WTC11 (cell line): ENCODE measurements around the gene FAM217B. TPM values are rescaled to one million over a fixed set of nuclear protein-coding genes. Genes with fewer than 3 reads are reported as not detected.

Experiments
- ATAC-seq: fragments of 200-7000 bp; cut with Tn5 transposase; 2 replicates; pipeline ENCODE4 v1.10.0; 2021; ENCODE audit warnings: mild to moderate bottlenecking, moderate library complexity
- CTCF ChIA-PET: fragments of 300-600 bp; sonication (Branson Sonifier 250); formaldehyde crosslinking; loops from one replicate; lab custom pipeline; 2021; ENCODE audit warnings: antibody characterized with exemption; lab: Charles Lee
- POLR2A ChIA-PET: fragments of 350-600 bp; sonication (Branson Sonifier 250); formaldehyde crosslinking; loops from one replicate; lab custom pipeline; 2021; ENCODE audit warnings: antibody characterized with exemption; lab: Charles Lee
- DNase-seq: peaks from one replicate; pipeline ENCODE4 v3.0.0; 2021; ENCODE audit warnings: low spot score
- H3K27ac Mint-ChIP-seq: 2 replicates; pipeline ENCODE4 v1.8.0; 2021; ENCODE audit warnings: mixed read lengths
- H3K27me3 Mint-ChIP-seq: 2 replicates; pipeline ENCODE4 v1.8.0; 2021; ENCODE audit warnings: low read depth, mild to moderate bottlenecking, moderate library complexity, mixed read lengths
- H3K36me3 Mint-ChIP-seq: 2 replicates; pipeline ENCODE4 v1.8.0; 2021; ENCODE audit warnings: mixed read lengths
- H3K4me1 Mint-ChIP-seq: 2 replicates; pipeline ENCODE4 v1.8.0; 2022; ENCODE audit warnings: mixed read lengths
- H3K4me3 Mint-ChIP-seq: 2 replicates; pipeline ENCODE4 v1.8.0; 2021; ENCODE audit warnings: mild to moderate bottlenecking, moderate library complexity, mixed read lengths
- H3K9me3 Mint-ChIP-seq: 2 replicates; pipeline ENCODE4 v1.8.0; 2021; ENCODE audit warnings: mixed read lengths
- ATF1 ChIP-seq: sonication (generic); formaldehyde crosslinking; IDR thresholded peaks from 2 replicates; pipeline ENCODE4 v1.8.1; 2023; ENCODE audit warnings: mild to moderate bottlenecking, moderate library complexity, missing genetic modification reagents
- ESRRA ChIP-seq: sonication (generic); formaldehyde crosslinking; IDR thresholded peaks from 2 replicates; pipeline ENCODE4 v1.8.1; 2022; ENCODE audit warnings: mild to moderate bottlenecking, missing genetic modification reagents, borderline replicate concordance
- FOXP1 ChIP-seq: sonication (generic); formaldehyde crosslinking; IDR thresholded peaks from 2 replicates; pipeline ENCODE4 v1.8.0; 2022; ENCODE audit warnings: missing genetic modification reagents, mild to moderate bottlenecking, moderate library complexity, borderline replicate concordance
- IRF1 ChIP-seq: sonication (generic); formaldehyde crosslinking; IDR thresholded peaks from 2 replicates; pipeline ENCODE4 v1.8.0; 2023; ENCODE audit warnings: missing genetic modification reagents
- MAX ChIP-seq: sonication (generic); formaldehyde crosslinking; IDR thresholded peaks from 2 replicates; pipeline ENCODE4 v1.8.0; 2022; ENCODE audit warnings: mild to moderate bottlenecking, missing genetic modification reagents
- NFE2L1 ChIP-seq: sonication (generic); formaldehyde crosslinking; IDR thresholded peaks from 2 replicates; pipeline ENCODE4 v1.8.1; 2023; ENCODE audit warnings: missing genetic modification reagents
- NR2C2 ChIP-seq: sonication (generic); formaldehyde crosslinking; IDR thresholded peaks from 2 replicates; pipeline ENCODE4 v1.8.0; 2022; ENCODE audit warnings: mild to moderate bottlenecking, missing genetic modification reagents
- SP1 ChIP-seq: sonication (generic); formaldehyde crosslinking; conservative IDR thresholded peaks from 2 replicates; pipeline ENCODE4 v1.8.1; 2022; ENCODE audit warnings: missing genetic modification reagents
- TEAD1 ChIP-seq: sonication (generic); formaldehyde crosslinking; IDR thresholded peaks from 2 replicates; pipeline ENCODE4 v1.8.0; 2022; ENCODE audit warnings: mild to moderate bottlenecking, missing genetic modification reagents
- USF1 ChIP-seq: sonication (generic); formaldehyde crosslinking; IDR thresholded peaks from 2 replicates; pipeline ENCODE4 v1.8.0; 2022; ENCODE audit warnings: mild to moderate bottlenecking, missing genetic modification reagents
- USF2 ChIP-seq: sonication (generic); formaldehyde crosslinking; IDR thresholded peaks from 2 replicates; pipeline ENCODE4 v1.8.1; 2023; ENCODE audit warnings: mild to moderate bottlenecking, missing genetic modification reagents, moderate library complexity
- ZNF121 ChIP-seq: sonication (generic); formaldehyde crosslinking; IDR thresholded peaks from 2 replicates; pipeline ENCODE4 v1.8.0; 2023; ENCODE audit warnings: missing genetic modification reagents
- ZNF317 ChIP-seq: sonication (generic); formaldehyde crosslinking; IDR thresholded peaks from 2 replicates; pipeline ENCODE4 v1.8.1; 2023; ENCODE audit warnings: low read depth, mild to moderate bottlenecking, moderate library complexity, missing genetic modification reagents, borderline replicate concordance
- ZSCAN18 ChIP-seq: fragments of 250-450 bp; sonication (Bioruptor Pico); IDR thresholded peaks from 2 replicates; pipeline ENCODE4 v2.1.2; 2022; ENCODE audit warnings: mild to moderate bottlenecking, moderate library complexity
- total RNA-seq: library from RNA; stranded (reverse); gene quantifications from 3 replicates; pipeline ENCODE4 v1.2.3, GENCODE V29; 2021

FAM217B gene
- total RNA-seq, 1 experiment from 2014 or later, result 14.8 TPM

- Mint-ChIP-seq H3K9me3 (peaks cover 9% of the 10 kb centered on the region; the same call in 1 of the 2 replicates), H3K27me3 (peaks cover 8% of the 10 kb centered on the region), H3K4me1 (peaks cover 41% of the 10 kb centered on the region), H3K4me3 (no peak overlapping the region), H3K27ac (no peak overlapping the region), H3K36me3 (0 out of 2 replicates have a peak, but pooled peaks cover 3% of the 10 kb centered on the region)
- TF ChIP-seq ZSCAN18 (CRISPR knock-in tag) (no peak), FOXP1 (CRISPR knock-in tag) (no peak), TEAD1 (CRISPR knock-in tag) (no peak), NR2C2 (CRISPR knock-in tag) (no peak), ZNF317 (no peak), ATF1 (CRISPR knock-in tag) (no peak)
- DNase-seq (no peak), ATAC-seq (no peak)
- ChIA-PET CTCF (interaction anchor here (0.5 to 3.8 kb wide), 7 partner anchors 18 to 477 kb away, joined by 3 to 23 read pairs (median 5); partner anchors contain the start of genes FAM217B, PPP1R3D and SYCP2), POLR2A (no interaction called here)
Measured at GRCh38 chr20:59992526-59993084, 52.4 kb downstream of the FAM217B start.

- ChIA-PET CTCF (interaction anchor here (0.8 to 3.8 kb wide), 8 partner anchors 16 to 217 kb away, joined by 3 to 23 read pairs (median 6); partner anchors contain the start of genes CDH26 and SYCP2), POLR2A (interaction anchor here (1.6 kb wide), 1 partner anchor 54 kb away, joined by 5 read pairs; the partner anchor contains the start of genes FAM217B and PPP1R3D)
- H3K36me3 Mint-ChIP-seq, result 0 out of 2 replicates have a peak, but pooled peaks cover 3% of the 10 kb centered on the region
- H3K4me3 Mint-ChIP-seq, result peak overlapping the region; percentile 69
- peak; percentile 30 for DNase-seq
- 0 out of 2 replicates have a peak, but pooled peaks have one; percentile 17 for TF ChIP-seq USF2 (CRISPR knock-in tag)
- no peak for TF ChIP-seq ZNF121 (CRISPR knock-in tag)
- TF ChIP-seq MAX (CRISPR knock-in tag), result peak; percentile 52; the same call in 1 of the 2 replicates
- H3K27me3 Mint-ChIP-seq, result peaks cover 16% of the 10 kb centered on the region
- H3K27ac Mint-ChIP-seq, result peak overlapping the region; percentile 94
- H3K9me3 Mint-ChIP-seq, result peaks cover 9% of the 10 kb centered on the region; the same call in 1 of the 2 replicates
- peaks cover 36% of the 10 kb centered on the region for H3K4me1 Mint-ChIP-seq
- ATAC-seq, result peak; percentile 63
Measured at GRCh38 chr20:59993736-59994430, 53.7 kb downstream of the FAM217B start.

GRCh38 chr20:59994697-59995122, 54.5 kb downstream of the FAM217B start:
- Mint-ChIP-seq H3K27me3 (peaks cover 14% of the 10 kb centered on the region), H3K9me3 (peaks cover 8% of the 10 kb centered on the region; the same call in 1 of the 2 replicates), H3K36me3 (0 out of 2 replicates have a peak, but pooled peaks cover 3% of the 10 kb centered on the region), H3K4me1 (peaks cover 35% of the 10 kb centered on the region), H3K27ac (peak overlapping the region; percentile 94), H3K4me3 (peak overlapping the region; percentile 69)
- ChIA-PET CTCF (interaction anchor here (0.8 to 3.8 kb wide), 8 partner anchors 15 to 216 kb away, joined by 3 to 23 read pairs (median 6); partner anchors contain the start of genes CDH26 and SYCP2), POLR2A (interaction anchor here (1.6 kb wide), 1 partner anchor 55 kb away, joined by 5 read pairs; the partner anchor contains the start of genes FAM217B and PPP1R3D)
- peak; percentile 97 for ATAC-seq
- DNase-seq, result peak; percentile 78
- TF ChIP-seq USF2 (CRISPR knock-in tag) (peak; percentile 74), NFE2L1 (CRISPR knock-in tag) (no peak), IRF1 (no peak), SP1 (CRISPR knock-in tag) (0 out of 2 replicates have a peak, but pooled peaks have one; percentile 19), USF1 (CRISPR knock-in tag) (peak; percentile 51; the same call in 1 of the 2 replicates), ESRRA (CRISPR knock-in tag) (no peak)
